ENCODE results near the gene EIF1. TPM values are rescaled to one million over a fixed set of nuclear protein-coding genes. Genes with fewer than 3 reads are reported as not detected.

EIF1 gene
- total and polyA plus RNA-seq, 2 donors (not counting 3 experiments of a cell fraction or from before 2014, with no cell fraction given): 168 to 814 TPM

GRCh38 chr17:41660221-41660711, 28.4 kb upstream of the EIF1 start:
- no peak for TF ChIP-seq JUN (IDR thresholded peaks at IDR 0.05; ENCODE audit: borderline replicate concordance, insufficient read depth, insufficient read length, low read depth)
- TF ChIP-seq MYC (IDR thresholded peaks at IDR 0.05; ENCODE audit: low read depth, low read length): no peak
- no peak for TF ChIP-seq POLR2AphosphoS5 (IDR thresholded peaks at IDR 0.05; ENCODE audit: insufficient read depth, low read depth, low read length)
- no peak for TF ChIP-seq EZH2 (IDR thresholded peaks at IDR 0.05; ENCODE audit: borderline replicate concordance, low read depth, low read length, severe bottlenecking)
- no peak for TF ChIP-seq POLR2A (IDR thresholded peaks at IDR 0.05; ENCODE audit: low read depth, low read length)
- Histone ChIP-seq H3K4me2 (ENCODE audit: insufficient read depth, low read length) (no peak overlapping the region), H3K4me1 (ENCODE audit: control insufficient read depth, extremely low read depth, insufficient read depth, low read length) (no peaks in the 10 kb centered on the region), H3K9me3 (replicated peaks; ENCODE audit: control insufficient read depth, insufficient read depth, low read length) (no peaks in the 10 kb centered on the region), H3K9me1 (replicated peaks; ENCODE audit: control insufficient read depth, extremely low read depth, insufficient read depth, low read length) (no peaks in the 10 kb centered on the region), H4K20me1 (replicated peaks; ENCODE audit: control insufficient read depth, extremely low read depth, insufficient read depth, low read length) (no peaks in the 10 kb centered on the region), H3K79me2 (ENCODE audit: control insufficient read depth, insufficient read depth, low read length) (no peaks in the 10 kb centered on the region), H3K27me3 (ENCODE audit: control insufficient read depth in 2 of 2, insufficient read depth in 2 of 2, low read length in 2 of 2) (peaks cover 0 to 1% of the 10 kb centered on the region in 2 experiments), H2AFZ (ENCODE audit: low read depth, low read length) (no peak overlapping the region), H3K9ac (replicated peaks; ENCODE audit: extremely low read depth, insufficient read depth, low read length) (no peak overlapping the region), H3K36me3 (ENCODE audit: control insufficient read depth in 2 of 2, extremely low read depth in 1 of 2, insufficient read depth in 2 of 2, low read length in 2 of 2) (no peaks in the 10 kb centered on the region), H3K4me3 (replicated peaks in 1 of 3; ENCODE audit: insufficient read depth in 1 of 3, low read depth in 1 of 3, low read length in 3 of 3) (no peak overlapping the region), H3K27ac (ENCODE audit: insufficient read depth, low read depth, low read length) (no peak overlapping the region)
- DNase-seq (ENCODE audit: low read depth, low spot score) (no peak), FAIRE-seq (no peak)
- ChIA-PET POLR2A (no interaction called here), CTCF (interaction anchor here (1.1 to 9.4 kb wide), 5 partner anchors 9 to 804 kb away, joined by 3 to 369 read pairs (median 14); no protein-coding TSS in a partner anchor)
- BruUV-seq (replicated peaks): no TSS peak
- intact Hi-C loops (cut with micrococcal nuclease): loop anchor here (10.0 kb wide), 2 partner anchors 335 to 1015 kb away; partner anchors contain the start of gene SMARCE1
- dilution Hi-C loops (cut with MboI; ENCODE audit: extremely low pct_ligation_motif_present, low sequenced_read_pairs): no loop called here

- ChIA-PET CTCF (interaction anchor here (1.1 to 9.4 kb wide), 14 partner anchors 13 to 859 kb away, joined by 4 to 369 read pairs (median 17); partner anchors contain the start of gene KRT36), POLR2A (no interaction called here)
- dilution Hi-C loops (cut with MboI; ENCODE audit: extremely low pct_ligation_motif_present, low sequenced_read_pairs): no loop called here
- H3K4me2 ChIP-seq (ENCODE audit: insufficient read depth, low read length): no peak overlapping the region
- no peak overlapping the region for H3K4me3 ChIP-seq (replicated peaks in 1 of 3; ENCODE audit: insufficient read depth in 1 of 3, low read depth in 1 of 3, low read length in 3 of 3)
- FAIRE-seq (no peak), DNase-seq (ENCODE audit: low read depth, low spot score) (no peak)
- intact Hi-C loops (cut with micrococcal nuclease): loop anchor here (10.0 kb wide), 2 partner anchors 339 to 1019 kb away; partner anchors contain the start of gene SMARCE1
- H3K36me3 ChIP-seq (ENCODE audit: control insufficient read depth in 2 of 2, extremely low read depth in 1 of 2, insufficient read depth in 2 of 2, low read length in 2 of 2): no peaks in the 10 kb centered on the region
- H3K9me3 ChIP-seq (replicated peaks; ENCODE audit: control insufficient read depth, insufficient read depth, low read length): no peaks in the 10 kb centered on the region
- no peak overlapping the region for H3K27ac ChIP-seq (ENCODE audit: insufficient read depth, low read depth, low read length)
- H2AFZ ChIP-seq (ENCODE audit: low read depth, low read length): no peak overlapping the region
- no TSS peak for BruUV-seq (replicated peaks)
- no peaks in the 10 kb centered on the region for H3K79me2 ChIP-seq (ENCODE audit: control insufficient read depth, insufficient read depth, low read length)
- H3K9me1 ChIP-seq (replicated peaks; ENCODE audit: control insufficient read depth, extremely low read depth, insufficient read depth, low read length): no peaks in the 10 kb centered on the region
- no peak for TF ChIP-seq POLR2A (IDR thresholded peaks at IDR 0.05; ENCODE audit: low read depth, low read length)
- TF ChIP-seq MAX (IDR thresholded peaks at IDR 0.05; ENCODE audit: insufficient read depth, insufficient read length): no peak
- TF ChIP-seq POLR2AphosphoS5 (IDR thresholded peaks at IDR 0.05; ENCODE audit: insufficient read depth, low read depth, low read length): no peak
- TF ChIP-seq CTCF (IDR thresholded peaks at IDR 0.05; ENCODE audit: extremely low read depth in 1 of 2, insufficient read depth in 1 of 2, low read depth in 1 of 2, low read length in 2 of 2): no peak
- no peak for TF ChIP-seq JUN (IDR thresholded peaks at IDR 0.05; ENCODE audit: borderline replicate concordance, insufficient read depth, insufficient read length, low read depth)
- no peak for TF ChIP-seq FOS (IDR thresholded peaks at IDR 0.05; ENCODE audit: borderline replicate concordance, insufficient read depth, low read length)
- TF ChIP-seq GATA2 (IDR thresholded peaks at IDR 0.05; ENCODE audit: insufficient read depth, insufficient read length, low read depth, low read length): no peak
- no peak for TF ChIP-seq MYC (IDR thresholded peaks at IDR 0.05; ENCODE audit: low read depth, low read length)
- no peak for TF ChIP-seq EZH2 (IDR thresholded peaks at IDR 0.05; ENCODE audit: borderline replicate concordance, low read depth, low read length, severe bottlenecking)
- peaks cover 23% of the 10 kb centered on the region for H3K4me1 ChIP-seq (ENCODE audit: control insufficient read depth, extremely low read depth, insufficient read depth, low read length)
- peaks cover 0 to 1% of the 10 kb centered on the region in 2 experiments for H3K27me3 ChIP-seq (ENCODE audit: control insufficient read depth in 2 of 2, insufficient read depth in 2 of 2, low read length in 2 of 2)
- no peaks in the 10 kb centered on the region for H4K20me1 ChIP-seq (replicated peaks; ENCODE audit: control insufficient read depth, extremely low read depth, insufficient read depth, low read length)
- no peak overlapping the region for H3K9ac ChIP-seq (replicated peaks; ENCODE audit: extremely low read depth, insufficient read depth, low read length)
These were observed 25.1 kb upstream of the EIF1 start for GRCh38 chr17:41663451-41664171.

All from endothelial cell of umbilical vein (primary cell).